ENCODE results near the gene ZNF230.

GRCh38 chr19:43956827-43957226 is 45.9 kb upstream of the ZNF230 start:
- TF ChIP-seq MXI1 (IDR thresholded peaks at IDR 0.05; ENCODE audit: low read depth, low read length) (no peak), POLR2AphosphoS5 (IDR thresholded peaks at IDR 0.05; ENCODE audit: low read depth, low read length) (no peak), CTCF (IDR thresholded peaks at IDR 0.05) (no peak)
